Measurements from ENCODE around the gene RSRC1. TPM values are rescaled to one million over a fixed set of nuclear protein-coding genes. Genes with fewer than 3 reads are reported as not detected.

The RSRC1 gene
- total and polyA plus RNA-seq, 11 donors: 9.5 to 24.9 (median 21.3) TPM

DNA sequence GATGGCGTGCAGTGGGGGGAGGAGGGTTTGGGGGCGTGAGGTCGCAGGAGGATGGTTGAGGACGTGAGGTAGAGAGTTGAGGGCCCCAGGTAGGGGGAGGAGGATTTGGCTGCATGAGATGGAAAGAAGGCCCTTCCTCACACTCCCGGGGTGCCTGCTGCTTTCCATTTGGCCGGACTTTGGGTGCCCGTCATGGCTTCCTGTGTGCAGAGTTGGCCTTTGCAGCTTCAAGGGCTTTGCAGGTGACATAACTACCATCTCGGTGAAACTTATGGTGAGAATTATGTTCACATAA lies 462.8 kb downstream of the RSRC1 start:
- Histone ChIP-seq H3K27me3 (no peaks in the 10 kb centered on the region), H3K4me1 (peaks cover 0 to 31% (median 9%) of the 10 kb centered on the region in 12 donors), H3K36me3 (no peaks in the 10 kb centered on the region), H3K27ac (peak overlapping the region in 7 of 12 donors; percentile 23 to 89 (median 42)), H3K4me3 (peak overlapping the region in 11 of 12 donors; percentile 5 to 79 (median 38)), H3K9me3 (no peaks in the 10 kb centered on the region)
- DNase-seq: peak in 1 of 5 donors; percentile 28
- ATAC-seq: no peak
- TF ChIP-seq POLR2A (IDR thresholded peaks at IDR 0.05): no peak
- 46 to 66% (median 61%) methylated on average over 8 of the region's 8 CpGs for WGBS, 4 donors
- intact Hi-C loops (cut with DNase I): loop anchor here in 6 of 10 donors (5.0 to 10.0 kb wide), 3 partner anchors 70 to 230 kb away; partner anchors contain the start of genes GFM1 (in 6 of the 6) and MFSD1 (in 1 of the 6)

DNA sequence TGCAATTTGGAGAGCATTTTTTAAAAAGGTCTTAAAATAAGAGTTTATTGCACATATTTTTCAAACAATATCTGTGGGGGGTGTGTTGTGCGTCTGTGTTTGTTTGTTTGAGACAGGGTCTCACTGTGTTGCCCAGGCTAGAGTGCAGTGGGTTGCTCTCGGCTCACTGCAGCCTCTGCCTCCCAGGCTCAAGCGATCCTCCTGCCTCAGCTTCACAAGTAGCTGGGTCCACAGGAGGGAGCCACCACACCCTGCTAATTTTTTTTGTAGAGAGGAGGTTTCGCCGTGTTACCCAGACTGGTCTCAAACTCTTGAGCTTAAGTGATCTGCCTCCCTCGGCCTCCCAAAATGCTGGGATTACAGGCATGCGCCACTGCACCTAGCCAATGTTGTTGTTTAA lies 463.8 kb downstream of the RSRC1 start:
- no peaks in the 10 kb centered on the region for H3K36me3 ChIP-seq
- H3K9me3 ChIP-seq: no peaks in the 10 kb centered on the region
- DNase-seq (no peak), ATAC-seq (no peak)
- H3K4me1 ChIP-seq: peaks cover 0 to 33% (median 9%) of the 10 kb centered on the region in 12 donors
- H3K27me3 ChIP-seq: no peaks in the 10 kb centered on the region
- peak overlapping the region in 8 of 12 donors; percentile 9 to 79 (median 20) for H3K4me3 ChIP-seq
- WGBS, 4 donors: 59 to 71% (median 65%) methylated on average over 7 of the region's 7 CpGs
- TF ChIP-seq, protein P1, sequence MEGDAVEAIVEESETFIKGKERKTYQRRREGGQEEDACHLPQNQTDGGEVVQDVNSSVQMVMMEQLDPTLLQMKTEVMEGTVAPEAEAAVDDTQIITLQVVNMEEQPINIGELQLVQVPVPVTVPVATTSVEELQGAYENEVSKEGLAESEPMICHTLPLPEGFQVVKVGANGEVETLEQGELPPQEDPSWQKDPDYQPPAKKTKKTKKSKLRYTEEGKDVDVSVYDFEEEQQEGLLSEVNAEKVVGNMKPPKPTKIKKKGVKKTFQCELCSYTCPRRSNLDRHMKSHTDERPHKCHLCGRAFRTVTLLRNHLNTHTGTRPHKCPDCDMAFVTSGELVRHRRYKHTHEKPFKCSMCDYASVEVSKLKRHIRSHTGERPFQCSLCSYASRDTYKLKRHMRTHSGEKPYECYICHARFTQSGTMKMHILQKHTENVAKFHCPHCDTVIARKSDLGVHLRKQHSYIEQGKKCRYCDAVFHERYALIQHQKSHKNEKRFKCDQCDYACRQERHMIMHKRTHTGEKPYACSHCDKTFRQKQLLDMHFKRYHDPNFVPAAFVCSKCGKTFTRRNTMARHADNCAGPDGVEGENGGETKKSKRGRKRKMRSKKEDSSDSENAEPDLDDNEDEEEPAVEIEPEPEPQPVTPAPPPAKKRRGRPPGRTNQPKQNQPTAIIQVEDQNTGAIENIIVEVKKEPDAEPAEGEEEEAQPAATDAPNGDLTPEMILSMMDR (IDR thresholded peaks at IDR 0.05): peak in 4 of 12 donors; percentile 12 to 29 (median 22)
- no peak for TF ChIP-seq POLR2A (IDR thresholded peaks at IDR 0.05)
- H3K27ac ChIP-seq: peak overlapping the region in 1 of 12 donors; percentile 33
- intact Hi-C loops (cut with DNase I): loop anchor here in 6 of 10 donors (5.0 to 10.0 kb wide), 3 partner anchors 69 to 229 kb away; partner anchors contain the start of genes GFM1 (in 6 of the 6) and MFSD1 (in 1 of the 6)

DNA sequence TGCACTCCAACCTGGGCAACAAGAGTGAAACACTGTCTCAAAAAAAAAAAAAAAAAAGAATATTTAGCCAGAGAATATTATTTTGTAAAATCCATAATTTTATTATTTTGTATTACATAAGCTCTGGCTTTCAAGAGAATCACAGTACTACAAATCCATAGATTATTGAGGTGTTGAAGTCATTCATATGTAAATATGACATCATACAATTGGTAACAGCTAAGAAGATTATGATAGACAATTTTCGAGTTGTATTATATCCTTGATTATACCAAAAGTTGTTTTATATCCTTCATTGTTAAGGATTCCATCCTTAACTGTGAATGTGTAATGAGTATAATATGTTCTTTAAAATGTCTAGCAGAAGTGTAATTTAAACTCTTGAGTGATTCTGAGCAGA lies 464.8 kb downstream of the RSRC1 start:
- peak overlapping the region in 1 of 12 donors; percentile 1 for H3K4me3 ChIP-seq

DNA sequence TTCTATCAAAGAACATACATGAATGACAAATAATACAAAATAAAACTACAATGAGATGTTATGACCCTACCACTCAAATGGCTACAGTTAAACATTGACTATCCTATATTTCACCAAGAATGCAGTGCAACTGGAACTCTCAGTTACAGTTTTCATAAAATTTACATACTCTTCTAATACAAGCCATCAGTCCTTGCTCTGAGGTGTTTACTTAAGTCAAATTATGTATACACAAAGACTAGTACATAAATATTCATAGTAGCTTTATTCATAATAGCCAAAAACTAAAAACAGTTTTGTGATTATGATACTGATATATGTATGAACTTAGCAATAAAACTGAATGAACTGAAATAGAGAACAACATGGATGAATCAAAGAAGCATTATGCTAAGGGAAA lies 480.3 kb downstream of the RSRC1 start:
- Histone ChIP-seq H3K4me1 (peaks cover 0 to 4% (median 0%) of the 10 kb centered on the region in 12 donors), H3K27me3 (no peaks in the 10 kb centered on the region), H3K27ac (no peak overlapping the region), H3K36me3 (peaks cover 0 to 24% (median 0%) of the 10 kb centered on the region in 9 donors), H3K9me3 (no peaks in the 10 kb centered on the region), H3K4me3 (no peak overlapping the region)
- intact Hi-C loops (cut with DNase I): no loop called here
- no peak for ATAC-seq
- no peak for DNase-seq
- no peak for TF ChIP-seq POLR2A (IDR thresholded peaks at IDR 0.05)
- TF ChIP-seq, protein P1 (IDR thresholded peaks at IDR 0.05): no peak

More for the DNA sequence above, 464.8 kb downstream of the RSRC1 start:
- H3K27ac ChIP-seq: peak overlapping the region in 1 of 12 donors; percentile 10
- no peaks in the 10 kb centered on the region for H3K27me3 ChIP-seq
- intact Hi-C loops (cut with DNase I): loop anchor here in 6 of 10 donors (5.0 to 10.0 kb wide), 3 partner anchors 68 to 228 kb away; partner anchors contain the start of genes GFM1 (in 6 of the 6) and MFSD1 (in 1 of the 6)
- 40 to 63% (median 49%) methylated on average over 1 of the region's 1 CpG for WGBS, 4 donors
- no peak for ATAC-seq
- no peaks in the 10 kb centered on the region for H3K36me3 ChIP-seq
- no peak for TF ChIP-seq POLR2A (IDR thresholded peaks at IDR 0.05)
- TF ChIP-seq, protein P1 (IDR thresholded peaks at IDR 0.05): no peak
- H3K9me3 ChIP-seq: no peaks in the 10 kb centered on the region
- peaks cover 0 to 32% (median 8%) of the 10 kb centered on the region in 12 donors for H3K4me1 ChIP-seq
- DNase-seq: no peak

Other genes with a start within 250 kb of the RSRC1 start
- gene SHOX2, start 3.7 kb upstream of the RSRC1 start, total RNA-seq: under 1 TPM in 8 of 9 donors, not detected in 1; 0.16 to 1.00 (median 0.78) TPM
- gene SHOX2, start 3.7 kb upstream of the RSRC1 start, polyA plus RNA-seq: under 1 TPM; 0.08 to 0.14 TPM